ENCODE measurements around the gene SERPINA6. TPM values are rescaled to one million over a fixed set of nuclear protein-coding genes. Genes with fewer than 3 reads are reported as not detected.

Gene SERPINA6
- total RNA-seq, 6 experiments from 2014 or later: not detected

DNA sequence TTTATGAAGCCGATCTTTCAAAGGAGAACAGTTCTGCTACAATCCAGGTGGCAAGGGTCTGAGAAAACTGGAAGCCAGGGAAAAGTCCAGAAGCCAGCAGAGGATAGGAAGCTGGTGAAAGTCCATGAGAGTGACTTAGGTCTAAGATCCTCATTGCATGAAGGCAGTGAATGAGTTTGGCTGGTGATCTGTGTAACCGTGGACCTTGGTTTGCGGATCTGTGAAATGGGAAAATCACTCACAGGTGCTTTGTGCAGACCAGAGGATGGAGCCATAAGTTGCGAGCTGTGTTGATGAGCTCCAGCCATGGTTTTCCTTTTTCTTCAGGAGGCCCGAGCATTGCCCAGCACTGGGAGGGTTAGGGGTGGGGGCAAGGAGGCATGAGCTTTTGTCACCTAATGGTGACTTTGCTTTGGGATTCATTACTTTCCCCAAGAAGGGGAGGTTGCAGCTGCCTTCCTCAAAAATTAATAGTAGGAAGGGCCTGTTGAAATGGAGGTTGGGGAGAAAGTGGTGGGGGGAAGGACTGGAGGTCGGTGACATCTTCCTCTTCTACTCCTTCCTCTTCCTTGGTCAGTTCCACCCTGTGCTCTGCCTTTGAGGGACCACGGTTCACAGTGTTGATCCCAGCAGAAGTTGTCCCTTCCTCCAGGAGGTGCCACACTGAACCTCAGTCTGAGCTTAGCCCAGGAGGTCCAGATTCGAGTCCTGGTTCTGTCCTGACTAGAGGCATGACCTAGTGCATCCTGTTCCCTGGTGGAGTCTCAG is 20.3 kb upstream of the SERPINA6 start:
- Mint-ChIP-seq H3K27ac (no peak overlapping the region), H3K4me1 (ENCODE audit: low read depth) (peaks cover 34% of the 10 kb centered on the region), H3K27me3 (ENCODE audit: insufficient read depth) (no peaks in the 10 kb centered on the region), H3K4me3 (no peak overlapping the region), H3K36me3 (ENCODE audit: low read depth) (peaks cover 5% of the 10 kb centered on the region; the same call in 1 of the 2 replicates), H3K9me3 (peaks cover 8% of the 10 kb centered on the region)
- TF ChIP-seq, protein P1, sequence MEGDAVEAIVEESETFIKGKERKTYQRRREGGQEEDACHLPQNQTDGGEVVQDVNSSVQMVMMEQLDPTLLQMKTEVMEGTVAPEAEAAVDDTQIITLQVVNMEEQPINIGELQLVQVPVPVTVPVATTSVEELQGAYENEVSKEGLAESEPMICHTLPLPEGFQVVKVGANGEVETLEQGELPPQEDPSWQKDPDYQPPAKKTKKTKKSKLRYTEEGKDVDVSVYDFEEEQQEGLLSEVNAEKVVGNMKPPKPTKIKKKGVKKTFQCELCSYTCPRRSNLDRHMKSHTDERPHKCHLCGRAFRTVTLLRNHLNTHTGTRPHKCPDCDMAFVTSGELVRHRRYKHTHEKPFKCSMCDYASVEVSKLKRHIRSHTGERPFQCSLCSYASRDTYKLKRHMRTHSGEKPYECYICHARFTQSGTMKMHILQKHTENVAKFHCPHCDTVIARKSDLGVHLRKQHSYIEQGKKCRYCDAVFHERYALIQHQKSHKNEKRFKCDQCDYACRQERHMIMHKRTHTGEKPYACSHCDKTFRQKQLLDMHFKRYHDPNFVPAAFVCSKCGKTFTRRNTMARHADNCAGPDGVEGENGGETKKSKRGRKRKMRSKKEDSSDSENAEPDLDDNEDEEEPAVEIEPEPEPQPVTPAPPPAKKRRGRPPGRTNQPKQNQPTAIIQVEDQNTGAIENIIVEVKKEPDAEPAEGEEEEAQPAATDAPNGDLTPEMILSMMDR (IDR thresholded peaks at IDR 0.05): no peak
- no peak for DNase-seq

DNA sequence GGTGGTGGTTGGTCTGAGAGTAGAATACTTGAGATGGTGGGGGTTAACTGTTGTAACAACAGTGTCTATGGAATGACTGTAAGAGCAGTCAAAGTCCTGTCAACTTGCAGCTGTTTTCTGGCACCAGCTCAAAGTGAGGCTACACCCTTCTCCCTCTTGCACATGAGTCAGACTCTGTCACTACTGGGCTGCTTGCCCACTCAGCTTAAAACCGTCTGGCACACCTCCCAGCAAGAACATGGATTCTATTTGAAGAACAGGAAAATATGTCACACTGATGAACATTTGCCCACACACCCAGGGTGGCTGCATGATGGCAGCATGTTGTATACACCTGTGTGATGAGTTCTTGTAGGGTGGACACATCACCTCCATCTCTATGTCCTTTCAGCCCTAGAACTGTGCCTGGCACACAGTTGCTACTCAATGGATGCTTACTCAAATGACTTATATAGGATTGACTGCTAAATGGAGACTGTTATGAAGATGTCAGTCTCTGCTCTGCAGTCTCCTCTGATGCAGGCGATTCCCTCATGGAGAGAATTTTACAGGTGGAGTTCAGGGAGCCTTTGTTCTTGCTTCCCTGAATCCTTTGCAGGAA is 19.3 kb upstream of the SERPINA6 start:
- Mint-ChIP-seq H3K9me3 (peaks cover 8% of the 10 kb centered on the region), H3K36me3 (ENCODE audit: low read depth) (peaks cover 5% of the 10 kb centered on the region; the same call in 1 of the 2 replicates), H3K27ac (peak overlapping the region; percentile 3), H3K4me1 (ENCODE audit: low read depth) (peaks cover 34% of the 10 kb centered on the region), H3K27me3 (ENCODE audit: insufficient read depth) (no peaks in the 10 kb centered on the region), H3K4me3 (peak overlapping the region; percentile 24; the same call in 1 of the 2 replicates)
- DNase-seq: peak; percentile 92
- TF ChIP-seq, protein P1 (IDR thresholded peaks at IDR 0.05): no peak

GRCh38 chr14:94341656-94342333 is 18.7 kb upstream of the SERPINA6 start:
- peaks cover 5% of the 10 kb centered on the region; the same call in 1 of the 2 replicates for H3K36me3 Mint-ChIP-seq (ENCODE audit: low read depth)
- peak overlapping the region; percentile 24 for H3K4me3 Mint-ChIP-seq
- peak overlapping the region; percentile 3 for H3K27ac Mint-ChIP-seq

DNA sequence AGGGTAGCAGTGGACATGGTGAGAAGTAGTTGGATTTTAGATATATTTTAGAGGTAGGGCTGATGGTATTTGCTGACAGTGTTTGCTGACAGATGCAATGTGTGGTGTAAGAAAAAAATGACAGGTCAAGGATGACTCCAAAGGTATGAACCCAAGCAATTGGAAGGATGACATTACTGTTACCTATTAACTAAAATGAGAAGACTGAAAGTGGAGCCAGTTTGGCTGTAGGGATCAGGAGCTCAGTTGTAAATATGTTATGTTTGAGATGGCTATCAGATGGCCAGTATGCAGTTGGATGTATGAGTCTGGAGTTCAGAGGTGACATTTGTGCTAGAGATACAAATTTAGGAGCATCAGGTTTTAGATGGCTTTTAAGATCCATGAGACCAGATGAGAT is 17.4 kb upstream of the SERPINA6 start:
- no peak for DNase-seq
- Mint-ChIP-seq H3K27me3 (ENCODE audit: insufficient read depth) (no peaks in the 10 kb centered on the region), H3K4me1 (ENCODE audit: low read depth) (peaks cover 34% of the 10 kb centered on the region), H3K9me3 (peaks cover 8% of the 10 kb centered on the region), H3K4me3 (no peak overlapping the region), H3K36me3 (ENCODE audit: low read depth) (peaks cover 5% of the 10 kb centered on the region; the same call in 1 of the 2 replicates), H3K27ac (no peak overlapping the region)
- TF ChIP-seq, protein P1 (IDR thresholded peaks at IDR 0.05): no peak

More at GRCh38 chr14:94341656-94342333, 18.7 kb upstream of the SERPINA6 start:
- Mint-ChIP-seq H3K9me3 (peaks cover 8% of the 10 kb centered on the region), H3K27me3 (ENCODE audit: insufficient read depth) (no peaks in the 10 kb centered on the region), H3K4me1 (ENCODE audit: low read depth) (peaks cover 34% of the 10 kb centered on the region)
- no peak for DNase-seq
- TF ChIP-seq, protein P1 (IDR thresholded peaks at IDR 0.05): no peak

GRCh38 chr14:94338023-94338422 is 14.9 kb upstream of the SERPINA6 start:
- H3K4me1 Mint-ChIP-seq (ENCODE audit: low read depth): peaks cover 23% of the 10 kb centered on the region
- TF ChIP-seq, protein P1 (IDR thresholded peaks at IDR 0.05): no peak
- no peak overlapping the region for H3K27ac Mint-ChIP-seq
- no peaks in the 10 kb centered on the region for H3K27me3 Mint-ChIP-seq (ENCODE audit: insufficient read depth)
- peaks cover 8% of the 10 kb centered on the region for H3K9me3 Mint-ChIP-seq
- H3K4me3 Mint-ChIP-seq: no peak overlapping the region
- peaks cover 5% of the 10 kb centered on the region; the same call in 1 of the 2 replicates for H3K36me3 Mint-ChIP-seq (ENCODE audit: low read depth)
- no peak for DNase-seq

Measured in HFFc6 (cell line).